ENCODE data around the gene MEA1.

GRCh38 chr6:42978487-42978838 is 35.3 kb downstream of the MEA1 start:
- TF ChIP-seq RAD21 (IDR thresholded peaks at IDR 0.05; ENCODE audit: low read depth), result no peak
- no peak for TF ChIP-seq EZH2 (IDR thresholded peaks at IDR 0.05)
- TF ChIP-seq, protein P1, sequence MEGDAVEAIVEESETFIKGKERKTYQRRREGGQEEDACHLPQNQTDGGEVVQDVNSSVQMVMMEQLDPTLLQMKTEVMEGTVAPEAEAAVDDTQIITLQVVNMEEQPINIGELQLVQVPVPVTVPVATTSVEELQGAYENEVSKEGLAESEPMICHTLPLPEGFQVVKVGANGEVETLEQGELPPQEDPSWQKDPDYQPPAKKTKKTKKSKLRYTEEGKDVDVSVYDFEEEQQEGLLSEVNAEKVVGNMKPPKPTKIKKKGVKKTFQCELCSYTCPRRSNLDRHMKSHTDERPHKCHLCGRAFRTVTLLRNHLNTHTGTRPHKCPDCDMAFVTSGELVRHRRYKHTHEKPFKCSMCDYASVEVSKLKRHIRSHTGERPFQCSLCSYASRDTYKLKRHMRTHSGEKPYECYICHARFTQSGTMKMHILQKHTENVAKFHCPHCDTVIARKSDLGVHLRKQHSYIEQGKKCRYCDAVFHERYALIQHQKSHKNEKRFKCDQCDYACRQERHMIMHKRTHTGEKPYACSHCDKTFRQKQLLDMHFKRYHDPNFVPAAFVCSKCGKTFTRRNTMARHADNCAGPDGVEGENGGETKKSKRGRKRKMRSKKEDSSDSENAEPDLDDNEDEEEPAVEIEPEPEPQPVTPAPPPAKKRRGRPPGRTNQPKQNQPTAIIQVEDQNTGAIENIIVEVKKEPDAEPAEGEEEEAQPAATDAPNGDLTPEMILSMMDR (IDR thresholded peaks at IDR 0.05 in 2 of 3, conservative IDR thresholded peaks at IDR 0.05 in 1 of 3; ENCODE audit: borderline replicate concordance in 1 of 3, insufficient read depth in 1 of 3, low read depth in 2 of 3, low read length in 2 of 3), result no peak
- no peak for TF ChIP-seq POLR2A (IDR thresholded peaks at IDR 0.05; ENCODE audit: borderline replicate concordance, extremely low read depth, insufficient read depth, insufficient read length)
- no peak for TF ChIP-seq FOSL1 (IDR thresholded peaks at IDR 0.05; ENCODE audit: low read depth)
- TF ChIP-seq TCF7L2 (IDR thresholded peaks at IDR 0.05; ENCODE audit: borderline replicate concordance, extremely low read depth, insufficient read depth, insufficient read length), result no peak
- TF ChIP-seq JUND (IDR thresholded peaks at IDR 0.05), result no peak
- no peak for TF ChIP-seq YY1 (IDR thresholded peaks at IDR 0.05; ENCODE audit: extremely low read depth, insufficient replicate concordance, low read depth, low read length)
- no peak for TF ChIP-seq MAX (IDR thresholded peaks at IDR 0.05)
